GM11168 (cell line): ENCODE data around the gene GNPAT.

Experiments used
- in situ Hi-C: fragments of 300-500 bp; cut with MboI; formaldehyde crosslinking; loops from one replicate; pipeline ENCODE4 v1.12.0; 2022; ENCODE audit warnings: low sequenced_read_pairs; ENCODE audit not compliant: unreplicated experiment

GNPAT gene

DNA sequence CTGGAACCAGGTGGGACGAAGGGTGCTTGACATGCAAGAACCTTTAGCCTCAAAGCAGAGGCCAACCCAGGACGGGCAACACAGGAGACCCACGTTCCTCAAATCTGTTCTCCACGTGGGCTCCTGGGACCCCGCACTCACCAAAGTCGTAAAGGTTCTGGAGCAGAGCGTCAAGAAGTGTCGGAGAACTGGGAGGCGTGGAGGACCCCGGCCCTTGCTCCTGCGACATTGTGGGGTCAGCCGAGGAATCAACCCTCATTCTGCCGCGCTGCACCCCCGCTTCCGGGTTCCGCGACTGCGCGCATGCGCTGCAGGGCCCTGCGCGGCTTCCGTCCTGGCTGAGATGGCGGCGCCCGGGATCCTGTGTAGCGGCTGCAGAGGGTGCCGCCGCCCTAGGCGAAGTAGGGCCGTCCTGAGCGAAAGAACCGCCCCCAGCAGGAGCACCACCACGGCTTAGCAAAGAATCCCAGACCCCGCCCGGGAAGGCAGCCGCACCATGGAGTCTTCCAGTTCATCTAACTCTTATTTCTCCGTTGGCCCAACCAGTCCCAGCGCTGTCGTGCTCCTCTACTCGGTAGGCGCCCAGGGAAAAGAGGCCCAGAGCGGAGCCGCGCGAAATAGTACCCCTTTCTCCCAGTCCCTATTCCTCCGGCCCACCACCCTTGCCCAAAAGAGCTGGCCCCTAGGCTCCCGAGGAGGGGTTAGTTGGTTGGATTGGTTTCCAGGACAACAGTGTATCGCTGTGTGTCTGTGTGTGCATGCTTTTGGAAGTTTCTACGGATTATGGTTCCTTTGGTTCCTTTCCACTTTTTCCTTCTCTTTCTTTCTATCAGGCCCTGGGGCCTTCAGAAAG, at the start of gene GNPAT:
TSS of gene GNPAT (plus strand) at position 330 of the 853 bp plus-strand sequence. CDS start at position 497, 167 bp downstream.
- in situ Hi-C loops = no loop called here

DNA sequence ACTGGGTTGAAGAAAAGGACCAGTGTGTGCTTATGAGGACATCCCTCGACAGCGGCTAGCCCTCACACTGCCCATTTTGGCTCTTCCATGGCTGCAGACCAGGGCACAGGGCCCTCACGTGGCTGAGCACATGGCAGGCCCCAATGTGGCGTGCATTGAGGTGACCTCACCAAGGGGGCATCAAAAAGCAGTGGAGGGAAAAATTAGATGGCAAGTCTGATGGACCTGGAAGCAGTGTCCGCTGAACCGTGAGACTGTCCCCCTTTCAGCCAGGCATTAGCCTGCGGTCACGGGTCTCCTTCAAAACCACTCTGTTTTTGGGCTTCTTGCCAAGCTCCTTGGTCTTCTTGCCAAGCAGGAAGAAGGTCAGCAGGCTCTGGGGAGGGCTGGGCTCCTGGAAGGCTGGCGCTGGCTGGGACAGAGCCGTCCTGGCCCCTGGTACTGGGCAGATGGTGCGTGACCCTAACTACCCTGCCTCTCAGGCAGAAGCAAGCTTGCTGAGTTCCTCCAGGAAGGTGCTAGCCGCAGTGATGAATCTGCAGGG, 48.3 kb upstream of the GNPAT start:
- in situ Hi-C loops = no loop called here

- in situ Hi-C loops = no loop called here
Measured at GRCh38 chr1:231193710-231194340, 47.2 kb upstream of the GNPAT start.

- in situ Hi-C loops = no loop called here
Measured at GRCh38 chr1:231194476-231194842, 46.6 kb upstream of the GNPAT start.

DNA sequence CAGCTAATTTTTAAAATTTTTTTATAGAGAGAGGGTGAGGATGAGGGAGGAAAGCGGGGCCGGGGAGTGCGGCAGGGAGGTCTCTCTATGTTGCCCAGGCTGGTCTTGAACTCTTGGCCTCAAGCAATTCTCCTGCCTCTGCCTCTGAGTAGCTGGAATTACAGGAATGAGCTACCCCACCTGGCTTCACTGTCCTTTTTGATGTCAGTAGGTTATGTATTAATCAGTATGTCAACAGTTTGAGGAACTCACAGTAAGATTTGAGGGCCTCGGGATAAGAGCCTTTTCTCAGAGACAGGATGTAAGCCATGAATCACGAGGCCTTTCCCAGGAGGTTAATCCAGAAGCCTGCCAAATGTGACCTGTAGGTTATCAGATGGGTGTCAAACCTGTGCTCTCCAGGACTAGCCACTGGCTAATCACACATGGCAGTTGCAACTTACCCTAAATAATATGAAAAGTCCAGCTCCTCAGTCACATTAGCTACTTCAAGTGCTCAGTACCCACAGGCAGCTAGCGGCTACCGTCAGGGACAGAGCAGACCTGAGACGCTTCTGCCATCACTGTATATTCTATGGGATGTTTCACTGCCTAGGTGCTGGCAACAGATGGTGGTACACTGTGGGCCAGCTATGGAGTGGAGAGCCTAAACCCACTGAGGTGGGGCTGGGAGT, 46.0 kb upstream of the GNPAT start:
- in situ Hi-C loops = no loop called here

GRCh38 chr1:231196307-231196706, 44.7 kb upstream of the GNPAT start:
- in situ Hi-C loops = no loop called here

DNA sequence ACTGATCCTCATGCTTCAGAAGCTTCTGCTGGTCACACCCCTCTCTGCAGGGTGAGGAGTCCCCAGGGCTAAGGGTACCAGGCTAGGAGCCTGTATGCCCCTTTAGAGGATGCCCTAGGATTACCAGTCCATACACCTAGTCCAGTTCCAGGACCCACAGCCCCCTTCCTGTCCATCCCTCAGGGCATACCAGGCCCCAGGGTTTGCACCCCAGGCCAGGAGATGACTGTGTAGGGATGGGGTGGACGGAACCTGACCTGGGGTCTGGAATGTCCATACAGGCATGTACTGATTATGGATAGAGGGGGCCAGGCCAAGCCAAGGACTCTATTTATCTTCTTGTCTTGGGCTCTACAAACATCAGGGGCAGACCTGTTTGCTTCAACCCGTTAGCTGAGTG, 44.3 kb upstream of the GNPAT start:
- in situ Hi-C loops = no loop called here

DNA sequence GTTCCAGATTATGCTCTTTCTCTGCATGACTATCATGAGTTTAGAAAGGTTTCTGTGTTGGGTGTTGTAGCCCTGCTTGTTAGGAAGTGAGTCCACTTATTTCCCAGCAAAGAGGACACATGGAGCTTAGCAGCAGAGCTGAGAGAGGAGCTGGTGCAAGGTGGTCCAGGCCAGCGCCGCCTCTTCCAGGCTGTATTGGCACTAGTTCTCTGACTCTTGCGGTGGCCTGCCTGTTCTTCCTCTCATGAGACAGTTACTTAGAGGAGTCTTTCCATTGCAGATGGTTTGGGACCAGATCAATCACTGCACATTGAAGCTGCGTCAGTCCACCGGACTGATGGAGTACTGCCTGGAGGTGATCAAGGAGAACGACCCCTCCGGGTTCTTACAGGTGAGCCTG, 41.1 kb upstream of the GNPAT start:
- in situ Hi-C loops = loop anchor here (25.0 kb wide), 1 partner anchor 288 kb away; no protein-coding TSS in a partner anchor

GRCh38 chr1:231200388-231201031, 40.5 kb upstream of the GNPAT start:
- in situ Hi-C loops = loop anchor here (25.0 kb wide), 1 partner anchor 288 kb away; no protein-coding TSS in a partner anchor

- in situ Hi-C loops = loop anchor here (25.0 kb wide), 1 partner anchor 289 kb away; no protein-coding TSS in a partner anchor
Measured at GRCh38 chr1:231201375-231201978, 39.5 kb upstream of the GNPAT start.

DNA sequence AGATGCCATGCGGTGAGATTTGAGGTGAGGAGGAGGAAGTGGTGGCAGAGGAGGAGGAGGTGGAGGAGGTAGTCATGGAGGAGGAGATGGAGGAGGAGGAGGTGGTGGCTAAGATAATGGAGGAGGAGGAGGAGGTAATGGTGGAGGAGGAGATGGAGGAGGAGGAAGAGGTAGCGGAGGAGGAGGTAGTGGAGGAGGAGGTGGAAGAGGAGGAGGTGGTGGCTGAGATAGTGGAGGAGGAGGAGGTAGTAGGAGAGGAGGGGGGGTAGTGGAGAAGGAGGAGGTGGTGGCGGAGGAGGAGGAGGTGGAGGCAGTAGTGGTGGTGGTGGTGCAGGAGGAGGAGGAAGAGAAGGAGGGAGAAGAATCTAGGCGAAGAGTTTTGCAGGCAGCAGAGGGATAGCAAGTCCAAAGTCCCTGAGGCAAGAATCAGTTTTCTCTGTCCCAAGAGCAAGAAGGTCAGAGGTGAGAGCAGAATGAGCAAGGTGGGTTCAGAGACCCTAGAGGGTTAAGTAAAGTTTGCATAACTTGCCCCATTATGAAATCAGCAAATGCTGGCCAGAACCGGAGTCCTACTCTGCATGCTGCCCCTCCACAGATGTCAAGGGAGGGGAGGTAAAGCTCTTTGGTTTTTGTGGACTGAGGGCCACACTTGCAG, 38.9 kb upstream of the GNPAT start:
- in situ Hi-C loops = loop anchor here (25.0 kb wide), 1 partner anchor 290 kb away; no protein-coding TSS in a partner anchor

DNA sequence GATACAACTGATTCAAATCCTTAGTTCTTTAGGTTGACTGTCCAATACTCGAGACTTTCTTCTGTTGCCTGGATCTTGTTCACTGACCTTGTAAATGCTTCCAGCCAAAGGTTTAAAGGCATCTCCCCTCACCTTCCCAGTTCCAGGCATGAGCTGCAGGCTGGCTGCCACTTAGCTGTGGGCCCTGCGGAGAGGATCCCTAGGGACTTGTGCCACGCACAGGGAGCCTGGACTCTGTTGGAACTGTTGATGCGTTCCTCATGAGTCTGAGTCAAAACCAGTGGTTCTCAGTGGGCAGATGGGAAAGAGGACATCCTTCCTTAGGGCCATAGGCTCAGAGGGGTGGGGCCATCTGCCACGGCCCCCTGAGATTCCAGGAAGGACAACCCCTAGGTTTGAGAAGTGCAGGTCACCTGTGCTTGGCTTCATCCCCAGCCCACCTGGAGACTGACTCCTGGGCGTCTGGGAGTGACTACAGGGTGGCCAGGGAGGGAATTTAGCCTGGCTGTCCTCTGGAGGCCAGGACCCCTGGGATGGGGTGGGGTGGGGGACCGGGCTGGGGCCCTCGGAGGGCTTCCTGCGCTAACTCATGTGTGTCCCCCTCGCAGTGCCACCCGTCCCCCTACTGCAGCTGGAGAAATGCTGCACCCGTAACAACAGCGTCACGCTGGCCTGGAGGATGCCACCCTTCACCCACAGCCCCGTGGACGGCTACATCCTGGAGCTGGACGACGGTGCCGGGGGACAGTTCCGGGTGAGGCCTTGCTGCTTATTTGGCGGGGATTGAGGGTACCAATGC, 37.6 kb upstream of the GNPAT start:
- in situ Hi-C loops = loop anchor here (25.0 kb wide), 1 partner anchor 291 kb away; no protein-coding TSS in a partner anchor

GRCh38 chr1:231206856-231207255, 34.2 kb upstream of the GNPAT start:
- in situ Hi-C loops = loop anchor here (25.0 kb wide), 1 partner anchor 295 kb away; no protein-coding TSS in a partner anchor

- in situ Hi-C loops = loop anchor here (25.0 kb wide), 1 partner anchor 295 kb away; no protein-coding TSS in a partner anchor
Measured at GRCh38 chr1:231207437-231207836, 33.6 kb upstream of the GNPAT start.

GRCh38 chr1:231208980-231209379, 32.0 kb upstream of the GNPAT start:
- in situ Hi-C loops = loop anchor here (25.0 kb wide), 1 partner anchor 297 kb away; no protein-coding TSS in a partner anchor

DNA sequence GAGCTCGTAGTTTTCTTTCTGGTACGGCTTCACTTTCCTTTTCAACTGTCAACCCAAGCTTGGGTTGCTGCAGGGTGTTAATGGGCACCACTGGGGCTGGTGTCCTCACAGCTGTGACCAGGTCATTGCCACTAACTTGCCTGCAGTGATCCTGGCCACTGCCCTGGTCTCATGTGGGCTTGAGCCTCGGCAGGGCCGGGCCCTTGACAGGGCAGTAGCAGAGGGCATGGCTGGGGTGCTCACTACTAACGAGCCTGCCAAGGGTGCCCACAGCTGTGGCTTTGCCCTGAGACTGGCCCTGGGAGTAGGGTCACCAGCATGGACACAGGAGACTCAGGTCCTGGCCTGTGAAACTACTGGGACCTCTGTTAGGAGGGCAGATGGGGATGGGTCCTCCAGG, 31.5 kb upstream of the GNPAT start:
- in situ Hi-C loops = loop anchor here (25.0 kb wide), 1 partner anchor 297 kb away; no protein-coding TSS in a partner anchor

DNA sequence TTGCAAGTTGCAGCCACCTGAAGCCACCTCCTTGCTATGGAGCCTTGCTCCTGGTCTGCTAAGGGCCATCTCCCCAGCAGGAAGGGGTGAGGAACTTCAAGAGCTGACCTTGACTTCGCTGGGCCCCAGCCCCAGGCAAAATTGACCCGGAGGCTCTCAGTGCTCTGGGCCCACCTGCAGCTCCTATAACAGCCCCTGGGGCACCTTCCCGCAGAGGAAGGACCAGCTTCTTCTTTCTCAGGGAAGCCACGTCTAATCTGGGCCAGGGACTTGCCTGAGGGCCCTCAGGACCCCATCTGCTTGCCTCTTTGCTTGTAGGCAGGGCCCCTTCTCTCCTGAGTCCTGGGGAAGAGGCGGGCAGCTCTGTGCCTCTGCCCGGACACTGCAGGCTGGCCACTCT, 30.9 kb upstream of the GNPAT start:
- in situ Hi-C loops = loop anchor here (25.0 kb wide), 1 partner anchor 298 kb away; no protein-coding TSS in a partner anchor
